HL-60/S4 (cell line): ENCODE measurements around the gene EIF3A.
"Not testable (repeated sequence)": the region's sequence is repeated elsewhere in the genome, so short reads cannot be mapped to it uniquely, and the experiment has no call there.

Experiments
- in situ Hi-C: fragments of 300-500 bp; cut with MboI; formaldehyde crosslinking; loops from 2 replicates; pipeline ENCODE4 v1.14.3; 2022; ENCODE audit warnings: low sequenced_read_pairs

The EIF3A gene

GRCh38 chr10:119080521-119081259, at the start of gene EIF3A:
EIF3A (minus strand) TSS chr10:119080817; CDS start chr10:119080676, 141 bp downstream.
- in situ Hi-C loops = no loop called here

DNA sequence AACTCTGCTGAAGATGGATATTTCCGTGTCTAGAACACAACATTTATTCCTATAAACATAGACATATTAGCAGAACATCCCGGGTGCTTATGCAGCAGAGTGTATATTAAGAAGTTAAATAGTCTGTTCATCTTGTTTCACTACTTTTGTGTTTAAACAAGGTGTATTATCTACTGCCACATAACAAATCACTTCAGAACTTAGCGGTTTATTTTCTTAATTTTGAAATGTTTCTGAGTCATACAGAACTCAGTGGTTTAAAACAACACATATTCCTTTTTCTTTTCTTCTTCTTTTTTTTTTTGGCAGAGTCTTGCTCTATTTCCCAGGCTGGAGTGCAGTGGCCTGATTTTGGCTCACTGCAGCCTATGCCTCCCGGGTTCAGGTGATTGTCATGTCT, 49.1 kb upstream of the EIF3A start:
- in situ Hi-C loops = no loop called here

DNA sequence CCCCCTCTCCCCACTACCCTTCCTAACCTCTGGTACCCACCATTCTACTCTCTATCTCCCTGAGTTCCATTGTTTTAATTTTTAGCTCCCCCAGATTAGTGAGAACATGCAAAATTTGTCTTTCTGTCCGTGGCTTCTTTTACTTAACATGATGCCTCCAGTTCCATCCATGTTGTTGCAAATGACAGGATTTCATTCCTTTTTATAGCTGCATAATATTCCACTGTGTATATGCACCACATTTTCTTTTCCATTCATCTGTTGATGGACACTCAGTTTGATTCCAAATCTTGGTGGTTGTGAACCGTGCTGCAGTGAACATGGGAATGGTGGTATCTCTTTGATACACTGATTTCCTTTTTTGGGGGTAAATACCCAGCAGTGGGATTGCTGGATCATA, 45.3 kb upstream of the EIF3A start:
- in situ Hi-C loops = no loop called here

DNA sequence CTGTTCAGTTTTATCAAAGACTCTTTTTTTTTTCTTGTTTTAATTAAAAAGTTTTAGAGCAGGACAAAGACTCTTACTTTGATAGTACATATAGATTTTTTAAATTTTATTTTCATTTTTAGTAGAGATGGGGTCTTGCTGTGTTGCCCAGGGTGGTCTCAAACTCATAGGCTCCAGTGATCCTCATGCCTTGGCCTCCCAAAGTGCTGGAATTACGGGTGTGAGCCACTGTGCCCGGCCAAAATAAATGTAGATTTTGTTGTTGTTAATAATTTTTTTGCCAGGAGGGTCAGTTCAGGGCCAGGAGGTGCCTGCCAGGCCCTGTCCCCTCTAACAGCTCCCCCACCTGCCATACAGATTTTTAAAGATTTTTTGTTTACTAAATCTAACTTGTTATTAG, 40.3 kb upstream of the EIF3A start:
- in situ Hi-C loops = no loop called here

GRCh38 chr10:119120413-119120867, 39.8 kb upstream of the EIF3A start:
- in situ Hi-C loops = no loop called here

GRCh38 chr10:119119400-119119799, 38.8 kb upstream of the EIF3A start:
- in situ Hi-C loops = no loop called here

DNA sequence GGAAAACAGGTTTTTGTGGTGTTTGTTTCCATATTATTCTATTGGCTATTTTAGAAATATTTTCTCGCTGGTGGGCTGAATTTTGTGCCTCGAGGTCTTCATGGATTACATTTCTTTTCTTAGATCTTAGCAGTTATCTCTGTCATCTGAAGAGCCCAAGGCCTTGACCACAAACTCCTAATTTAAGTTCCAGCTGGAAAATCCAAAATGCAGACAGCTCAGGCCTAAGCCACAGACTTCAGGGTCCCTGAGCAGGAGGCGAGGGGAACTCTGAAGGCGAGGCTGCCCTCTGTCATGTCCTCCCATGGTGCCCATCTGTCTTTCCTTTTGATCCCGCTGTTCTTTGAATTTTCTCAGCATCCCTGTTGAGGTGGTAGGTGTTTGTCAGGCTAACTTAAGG, 37.6 kb upstream of the EIF3A start:
- in situ Hi-C loops = no loop called here

DNA sequence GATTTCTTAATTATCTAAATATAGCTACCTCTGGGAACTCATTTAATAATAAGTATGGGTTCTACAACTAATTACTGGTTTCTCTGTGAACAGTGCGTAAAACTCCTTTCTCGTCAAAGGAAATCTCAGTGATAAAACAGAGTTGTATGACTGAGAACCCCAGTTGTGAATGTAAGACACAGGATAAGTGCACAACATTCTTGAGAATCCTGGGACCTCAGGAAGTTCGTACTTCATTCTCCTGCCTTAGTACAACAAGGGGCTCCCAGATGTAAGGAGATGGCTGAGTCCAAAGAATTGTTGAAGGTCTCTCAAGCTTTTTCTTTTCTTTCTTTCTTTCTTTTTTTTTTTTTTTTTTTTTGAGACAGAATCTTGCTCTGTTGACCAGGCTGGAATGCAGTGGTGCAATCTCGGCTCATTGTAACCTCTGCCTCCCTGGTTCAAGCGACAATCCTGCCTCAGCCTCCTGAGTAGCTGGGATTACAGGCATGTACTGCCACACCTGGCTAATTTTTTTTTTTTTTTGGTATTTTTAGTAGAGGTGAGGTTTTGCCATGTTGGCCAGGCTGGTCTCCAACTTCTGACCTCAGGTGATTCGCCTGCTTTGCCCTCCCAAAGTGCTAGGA, 35.8 kb upstream of the EIF3A start:
- in situ Hi-C loops = no loop called here

GRCh38 chr10:119115926-119116325, 35.3 kb upstream of the EIF3A start:
- in situ Hi-C loops = no loop called here

DNA sequence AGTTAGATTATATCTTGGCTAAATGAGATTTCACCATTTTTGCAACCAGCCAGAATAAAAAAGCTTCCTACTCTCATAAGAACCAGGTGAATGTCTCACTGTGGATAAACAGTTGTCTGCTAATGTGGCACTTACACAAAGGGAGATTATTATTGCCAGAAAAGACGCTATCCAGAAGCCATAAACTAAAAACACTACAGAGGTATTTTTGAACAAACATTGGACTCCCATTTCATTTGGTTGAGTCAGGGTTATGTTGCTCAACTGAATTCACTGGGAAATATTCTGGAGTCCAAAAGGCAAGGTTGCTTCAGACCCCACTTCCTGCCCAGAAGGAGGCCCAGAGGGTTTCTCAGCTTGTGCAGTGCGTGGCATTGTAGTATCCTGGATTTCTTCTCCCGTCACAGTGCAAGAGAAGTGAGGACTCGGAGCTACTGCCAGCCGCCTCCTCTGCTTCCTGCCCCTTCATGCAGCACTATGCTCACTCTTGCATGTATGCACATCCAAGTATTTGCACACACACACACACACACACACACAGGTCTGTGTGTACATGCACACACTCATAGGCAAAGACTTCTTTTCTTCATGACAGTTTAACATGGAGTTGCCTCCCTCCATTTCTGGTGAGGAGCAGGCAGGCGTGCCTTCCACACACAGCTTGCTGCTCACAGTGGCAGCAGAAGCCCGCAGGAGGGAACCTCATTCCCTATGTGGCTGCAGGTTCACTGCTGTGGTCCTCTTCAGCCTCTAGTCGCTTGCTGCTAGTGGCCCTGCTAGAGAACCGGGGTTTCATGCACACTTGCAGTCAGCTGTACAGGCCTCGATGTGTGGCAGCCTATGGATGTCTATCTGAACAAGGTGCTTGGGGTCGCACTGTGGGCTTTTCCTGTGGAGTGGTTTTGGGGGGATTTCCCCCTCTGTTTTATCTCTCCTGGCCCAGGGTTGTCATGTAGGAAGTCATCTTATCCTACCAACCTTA, 33.4 kb upstream of the EIF3A start:
- in situ Hi-C loops = no loop called here

- in situ Hi-C loops = no loop called here
Observed at GRCh38 chr10:119112056-119112455, 31.4 kb upstream of the EIF3A start.

DNA sequence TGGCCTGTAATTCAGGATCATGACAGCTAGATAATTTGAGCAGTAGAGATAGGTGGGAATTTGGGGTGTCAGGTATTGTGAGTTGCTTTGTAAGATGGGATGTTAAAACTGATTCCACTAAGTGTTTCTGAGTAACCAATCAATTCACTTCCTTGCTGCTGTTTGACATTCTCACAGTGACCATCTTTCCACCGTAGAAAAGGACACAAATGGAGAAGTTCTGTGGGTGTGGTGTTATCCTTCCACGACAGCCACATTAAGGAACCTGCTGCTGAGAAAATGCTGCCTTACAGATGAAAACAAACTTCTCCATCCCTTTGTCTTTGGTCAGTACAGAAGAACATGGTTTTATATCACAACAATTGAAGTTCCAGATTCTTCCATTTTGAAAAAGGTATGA, 27.2 kb upstream of the EIF3A start:
- in situ Hi-C loops = not testable (repeated sequence)

DNA sequence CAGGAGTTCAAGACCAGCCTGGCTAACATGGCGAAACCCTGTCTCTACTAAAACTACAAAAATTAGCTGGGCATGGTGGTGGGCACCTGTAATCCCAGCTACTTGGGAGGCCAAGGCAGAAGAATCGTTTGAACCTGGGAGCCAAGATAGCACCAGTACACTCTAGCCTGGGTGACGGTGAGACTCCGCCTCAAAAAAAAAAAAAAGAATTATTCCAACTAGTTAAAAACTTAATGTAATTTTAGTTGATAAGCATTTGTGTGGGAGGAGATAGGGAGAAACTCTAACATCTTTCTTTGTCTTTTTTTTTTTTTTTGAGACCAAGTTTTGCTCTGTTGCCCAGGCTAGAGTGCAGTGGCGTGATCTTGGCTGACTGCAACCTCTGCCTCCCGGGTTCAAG, 26.5 kb upstream of the EIF3A start:
- in situ Hi-C loops = not testable (repeated sequence)

DNA sequence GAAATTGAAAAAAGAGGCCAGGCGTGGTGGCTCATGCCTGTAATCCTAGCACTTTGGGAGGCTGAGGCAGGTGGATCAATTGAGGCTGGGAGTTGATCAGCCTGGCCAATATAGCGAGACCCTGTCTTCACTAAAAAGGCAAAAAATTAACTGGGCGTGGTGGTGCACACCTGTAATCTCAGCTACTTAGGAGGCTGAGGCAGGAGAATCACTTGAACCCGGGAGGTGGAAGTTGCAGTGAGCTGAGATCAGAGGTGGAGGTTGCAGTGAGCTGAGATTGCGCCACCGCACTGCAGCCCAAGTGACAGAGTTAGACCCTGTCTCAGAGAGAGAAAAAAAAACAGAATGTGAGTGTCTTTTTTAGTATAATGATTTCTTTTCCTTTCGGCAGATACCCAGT, 25.3 kb upstream of the EIF3A start:
- in situ Hi-C loops = not testable (repeated sequence)

GRCh38 chr10:119105155-119105554, 24.5 kb upstream of the EIF3A start:
- in situ Hi-C loops = no loop called here

DNA sequence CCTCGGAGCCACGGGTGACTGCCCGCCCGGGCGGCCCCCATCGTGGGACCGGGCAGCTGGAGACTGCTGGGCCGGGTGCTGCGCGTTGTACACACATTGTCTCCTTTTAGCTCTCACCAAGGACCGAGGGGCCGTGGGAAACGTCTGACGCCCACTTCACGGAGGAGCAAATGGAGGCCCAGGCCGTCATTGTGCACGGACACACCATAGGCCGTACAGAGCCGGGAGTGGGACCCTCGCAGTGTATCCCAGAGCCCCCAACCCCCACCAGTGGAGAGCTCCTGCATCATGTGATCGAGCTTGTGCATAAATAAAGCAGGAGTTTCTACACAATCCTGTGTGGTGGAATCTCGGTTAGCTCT, 24.0 kb upstream of the EIF3A start:
- in situ Hi-C loops = no loop called here

- in situ Hi-C loops = no loop called here
Observed at GRCh38 chr10:119103903-119104653, 23.5 kb upstream of the EIF3A start, which contains the start of gene DENND10. DENND10 (plus strand) TSS chr10:119104113; CDS start chr10:119104143, 30 bp downstream.

GRCh38 chr10:119103241-119103902, 22.8 kb upstream of the EIF3A start:
- in situ Hi-C loops = no loop called here

- in situ Hi-C loops = no loop called here
Observed at GRCh38 chr10:119101366-119102098, 20.9 kb upstream of the EIF3A start.
